ENCODE measurements around the gene DMPK. TPM values are rescaled to one million over a fixed set of nuclear protein-coding genes. Genes with fewer than 3 reads are reported as not detected.

The DMPK gene
- total and polyA plus RNA-seq, 9 of the 15 experiments (the other 6 are each of a cell fraction or from before 2014, with no cell fraction given) = 0.24 to 31.3 (median 7.3) TPM

DNA sequence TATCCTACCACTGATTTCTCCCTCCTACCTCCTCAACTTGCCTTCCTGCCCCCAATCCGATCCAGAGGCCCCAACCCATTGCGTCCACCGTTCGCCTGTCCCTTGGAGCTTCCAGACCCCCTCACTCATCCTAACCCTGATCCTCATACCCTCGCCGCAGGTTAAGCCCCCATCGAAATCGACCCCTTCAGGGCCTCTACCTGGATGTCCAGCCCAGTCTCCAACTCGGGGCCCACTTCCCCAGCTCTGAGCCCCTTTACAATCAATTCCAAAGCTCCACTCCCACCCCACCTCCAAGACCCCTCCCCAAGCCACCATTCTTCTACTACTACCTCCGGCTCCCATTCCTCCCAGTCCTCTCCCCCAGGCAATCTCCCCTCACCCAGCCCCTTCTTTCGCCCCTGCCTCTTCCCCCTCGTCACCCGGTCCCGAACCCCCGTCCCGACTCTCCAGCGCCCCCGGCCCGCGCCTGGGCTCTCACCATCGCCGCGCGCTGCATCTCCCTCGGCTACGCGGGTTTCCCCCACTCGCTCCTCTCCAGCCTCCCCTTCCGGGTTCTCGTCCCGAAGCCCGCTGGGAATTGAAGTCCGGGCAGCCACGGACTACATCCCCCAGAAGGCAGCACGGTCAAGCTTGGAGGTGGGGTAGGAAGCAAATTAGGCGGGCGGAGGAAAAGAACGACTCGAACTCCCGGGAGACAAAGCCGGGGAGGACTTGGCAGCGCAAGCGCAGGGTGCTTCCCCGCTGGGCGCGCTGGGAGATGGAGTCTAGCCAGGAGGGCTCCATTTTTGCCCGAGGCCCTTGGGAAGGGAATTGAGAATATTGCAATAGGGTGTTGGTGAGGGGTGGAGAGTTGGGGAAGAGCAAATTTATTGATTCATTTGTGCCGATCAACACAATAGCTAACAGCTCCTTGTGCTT lies 51.7 kb downstream of the DMPK start, which contains the start of gene FBXO46 (continued):
- TF ChIP-seq, protein P1, sequence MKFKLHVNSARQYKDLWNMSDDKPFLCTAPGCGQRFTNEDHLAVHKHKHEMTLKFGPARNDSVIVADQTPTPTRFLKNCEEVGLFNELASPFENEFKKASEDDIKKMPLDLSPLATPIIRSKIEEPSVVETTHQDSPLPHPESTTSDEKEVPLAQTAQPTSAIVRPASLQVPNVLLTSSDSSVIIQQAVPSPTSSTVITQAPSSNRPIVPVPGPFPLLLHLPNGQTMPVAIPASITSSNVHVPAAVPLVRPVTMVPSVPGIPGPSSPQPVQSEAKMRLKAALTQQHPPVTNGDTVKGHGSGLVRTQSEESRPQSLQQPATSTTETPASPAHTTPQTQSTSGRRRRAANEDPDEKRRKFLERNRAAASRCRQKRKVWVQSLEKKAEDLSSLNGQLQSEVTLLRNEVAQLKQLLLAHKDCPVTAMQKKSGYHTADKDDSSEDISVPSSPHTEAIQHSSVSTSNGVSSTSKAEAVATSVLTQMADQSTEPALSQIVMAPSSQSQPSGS (CRISPR knock-in tag; IDR thresholded peaks at IDR 0.05) = no peak
- TF ChIP-seq EWSR1 (IDR thresholded peaks at IDR 0.05; ENCODE audit: borderline replicate concordance, low read depth, partially characterized antibody) (no peak), NELFE (IDR thresholded peaks at IDR 0.05; ENCODE audit: insufficient read depth, insufficient read length) (no peak), CCNT2 (IDR thresholded peaks at IDR 0.05; ENCODE audit: borderline replicate concordance, extremely low read depth, insufficient read length, low read depth, low read length) (no peak), ZNF780A (CRISPR knock-in tag; IDR thresholded peaks at IDR 0.05) (no peak), NFRKB (IDR thresholded peaks at IDR 0.05; ENCODE audit: low read depth) (peak; percentile 94; the same call in 1 of the 2 replicates), XRCC4 (IDR thresholded peaks at IDR 0.05; ENCODE audit: extremely low read depth, insufficient read depth, insufficient read length) (no peak), KDM5B (IDR thresholded peaks at IDR 0.05; ENCODE audit: insufficient replicate concordance, low read depth, low read length) (peak; percentile 69), ZNF140 (CRISPR knock-in tag; IDR thresholded peaks at IDR 0.05) (no peak), ZFP1 (CRISPR knock-in tag; IDR thresholded peaks at IDR 0.05) (no peak), RNF2 (IDR thresholded peaks at IDR 0.05) (no peak), DIDO1 (tag; IDR thresholded peaks at IDR 0.05; ENCODE audit: low read depth) (no peak)
- TF ChIP-seq, protein P2, sequence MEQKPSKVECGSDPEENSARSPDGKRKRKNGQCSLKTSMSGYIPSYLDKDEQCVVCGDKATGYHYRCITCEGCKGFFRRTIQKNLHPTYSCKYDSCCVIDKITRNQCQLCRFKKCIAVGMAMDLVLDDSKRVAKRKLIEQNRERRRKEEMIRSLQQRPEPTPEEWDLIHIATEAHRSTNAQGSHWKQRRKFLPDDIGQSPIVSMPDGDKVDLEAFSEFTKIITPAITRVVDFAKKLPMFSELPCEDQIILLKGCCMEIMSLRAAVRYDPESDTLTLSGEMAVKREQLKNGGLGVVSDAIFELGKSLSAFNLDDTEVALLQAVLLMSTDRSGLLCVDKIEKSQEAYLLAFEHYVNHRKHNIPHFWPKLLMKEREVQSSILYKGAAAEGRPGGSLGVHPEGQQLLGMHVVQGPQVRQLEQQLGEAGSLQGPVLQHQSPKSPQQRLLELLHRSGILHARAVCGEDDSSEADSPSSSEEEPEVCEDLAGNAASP (IDR thresholded peaks at IDR 0.05) = no peak
- TF ChIP-seq, protein P3, sequence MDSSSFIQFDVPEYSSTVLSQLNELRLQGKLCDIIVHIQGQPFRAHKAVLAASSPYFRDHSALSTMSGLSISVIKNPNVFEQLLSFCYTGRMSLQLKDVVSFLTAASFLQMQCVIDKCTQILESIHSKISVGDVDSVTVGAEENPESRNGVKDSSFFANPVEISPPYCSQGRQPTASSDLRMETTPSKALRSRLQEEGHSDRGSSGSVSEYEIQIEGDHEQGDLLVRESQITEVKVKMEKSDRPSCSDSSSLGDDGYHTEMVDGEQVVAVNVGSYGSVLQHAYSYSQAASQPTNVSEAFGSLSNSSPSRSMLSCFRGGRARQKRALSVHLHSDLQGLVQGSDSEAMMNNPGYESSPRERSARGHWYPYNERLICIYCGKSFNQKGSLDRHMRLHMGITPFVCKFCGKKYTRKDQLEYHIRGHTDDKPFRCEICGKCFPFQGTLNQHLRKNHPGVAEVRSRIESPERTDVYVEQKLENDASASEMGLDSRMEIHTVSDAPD (CRISPR knock-in tag; IDR thresholded peaks at IDR 0.05) = no peak
- TF ChIP-seq, protein P4, sequence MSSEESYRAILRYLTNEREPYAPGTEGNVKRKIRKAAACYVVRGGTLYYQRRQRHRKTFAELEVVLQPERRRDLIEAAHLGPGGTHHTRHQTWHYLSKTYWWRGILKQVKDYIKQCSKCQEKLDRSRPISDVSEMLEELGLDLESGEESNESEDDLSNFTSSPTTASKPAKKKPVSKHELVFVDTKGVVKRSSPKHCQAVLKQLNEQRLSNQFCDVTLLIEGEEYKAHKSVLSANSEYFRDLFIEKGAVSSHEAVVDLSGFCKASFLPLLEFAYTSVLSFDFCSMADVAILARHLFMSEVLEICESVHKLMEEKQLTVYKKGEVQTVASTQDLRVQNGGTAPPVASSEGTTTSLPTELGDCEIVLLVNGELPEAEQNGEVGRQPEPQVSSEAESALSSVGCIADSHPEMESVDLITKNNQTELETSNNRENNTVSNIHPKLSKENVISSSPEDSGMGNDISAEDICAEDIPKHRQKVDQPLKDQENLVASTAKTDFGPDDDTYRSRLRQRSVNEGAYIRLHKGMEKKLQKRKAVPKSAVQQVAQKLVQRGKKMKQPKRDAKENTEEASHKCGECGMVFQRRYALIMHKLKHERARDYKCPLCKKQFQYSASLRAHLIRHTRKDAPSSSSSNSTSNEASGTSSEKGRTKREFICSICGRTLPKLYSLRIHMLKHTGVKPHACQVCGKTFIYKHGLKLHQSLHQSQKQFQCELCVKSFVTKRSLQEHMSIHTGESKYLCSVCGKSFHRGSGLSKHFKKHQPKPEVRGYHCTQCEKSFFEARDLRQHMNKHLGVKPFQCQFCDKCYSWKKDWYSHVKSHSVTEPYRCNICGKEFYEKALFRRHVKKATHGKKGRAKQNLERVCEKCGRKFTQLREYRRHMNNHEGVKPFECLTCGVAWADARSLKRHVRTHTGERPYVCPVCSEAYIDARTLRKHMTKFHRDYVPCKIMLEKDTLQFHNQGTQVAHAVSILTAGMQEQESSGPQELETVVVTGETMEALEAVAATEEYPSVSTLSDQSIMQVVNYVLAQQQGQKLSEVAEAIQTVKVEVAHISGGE (CRISPR knock-in tag; IDR thresholded peaks at IDR 0.05) = peak in 1 of 3 experiments; percentile 92; a peak in 2 of 6 replicates
- TF ChIP-seq, protein P5, sequence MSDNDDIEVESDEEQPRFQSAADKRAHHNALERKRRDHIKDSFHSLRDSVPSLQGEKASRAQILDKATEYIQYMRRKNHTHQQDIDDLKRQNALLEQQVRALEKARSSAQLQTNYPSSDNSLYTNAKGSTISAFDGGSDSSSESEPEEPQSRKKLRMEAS (CRISPR knock-in tag; IDR thresholded peaks at IDR 0.05) = no peak; the same call in none of the 2 replicates

Measured in K562 (cell line).